ENCODE data around the gene ANKRD39. TPM values are rescaled to one million over a fixed set of nuclear protein-coding genes. Genes with fewer than 3 reads are reported as not detected.

Gene ANKRD39
- total and polyA plus RNA-seq, 9 of the 15 experiments (the other 6 are each of a cell fraction or from before 2014, with no cell fraction given) = 8.2 to 33.1 (median 23.8) TPM

DNA sequence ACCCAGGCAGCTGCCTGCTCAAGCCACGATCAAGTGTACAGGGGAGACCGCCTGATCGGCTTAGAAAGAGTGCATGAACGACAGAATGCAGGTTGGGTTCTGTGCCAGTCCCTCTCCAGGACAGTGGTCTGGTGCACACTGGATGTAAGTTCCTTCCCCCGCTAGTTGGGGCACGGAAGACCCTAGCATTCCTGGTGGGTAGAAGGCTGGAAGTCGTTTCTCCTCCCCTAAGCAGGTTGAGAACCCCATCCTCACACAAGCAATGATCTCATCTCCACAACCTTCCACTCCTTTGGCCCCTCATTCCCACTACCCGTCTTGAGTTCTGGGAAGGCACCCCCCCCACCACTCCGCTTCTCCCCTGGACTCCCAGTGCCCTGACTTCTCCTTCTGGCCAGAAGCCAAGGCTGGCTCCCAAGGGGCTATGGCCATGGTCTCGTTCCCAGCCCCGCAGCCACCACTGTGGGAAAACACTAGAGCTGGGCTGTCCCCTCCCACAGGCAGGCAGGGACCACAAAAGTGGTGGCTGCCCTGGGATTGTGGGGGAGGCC lies 1.4 kb upstream of the ANKRD39 start (continued):
- TF ChIP-seq, protein P1, sequence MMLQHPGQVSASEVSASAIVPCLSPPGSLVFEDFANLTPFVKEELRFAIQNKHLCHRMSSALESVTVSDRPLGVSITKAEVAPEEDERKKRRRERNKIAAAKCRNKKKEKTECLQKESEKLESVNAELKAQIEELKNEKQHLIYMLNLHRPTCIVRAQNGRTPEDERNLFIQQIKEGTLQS (IDR thresholded peaks at IDR 0.05) = peak; percentile 45
- TF ChIP-seq, protein P1 (CRISPR knock-in tag; conservative IDR thresholded peaks at IDR 0.05) = no peak
- TF ChIP-seq ZBTB17 (CRISPR knock-in tag; IDR thresholded peaks at IDR 0.05) (peak; percentile 42; the same call in 1 of the 2 replicates), POLR2B (IDR thresholded peaks at IDR 0.05; ENCODE audit: low read depth, partially characterized antibody) (peak; percentile 69), KDM5B (IDR thresholded peaks at IDR 0.05; ENCODE audit: insufficient replicate concordance, low read depth, low read length) (peak; percentile 30), MTA2 (IDR thresholded peaks at IDR 0.05; ENCODE audit: low read depth) (0 out of 2 replicates have a peak, but pooled peaks have one; percentile 15), ZSCAN32 (CRISPR knock-in tag; IDR thresholded peaks at IDR 0.05) (peak; percentile 44; the same call in 1 of the 2 replicates), POLR2A (conservative IDR thresholded peaks at IDR 0.05) (peak; percentile 66), ATF7 (IDR thresholded peaks at IDR 0.05) (peak; percentile 42; the same call in 1 of the 2 replicates)
- TF ChIP-seq, protein P2, sequence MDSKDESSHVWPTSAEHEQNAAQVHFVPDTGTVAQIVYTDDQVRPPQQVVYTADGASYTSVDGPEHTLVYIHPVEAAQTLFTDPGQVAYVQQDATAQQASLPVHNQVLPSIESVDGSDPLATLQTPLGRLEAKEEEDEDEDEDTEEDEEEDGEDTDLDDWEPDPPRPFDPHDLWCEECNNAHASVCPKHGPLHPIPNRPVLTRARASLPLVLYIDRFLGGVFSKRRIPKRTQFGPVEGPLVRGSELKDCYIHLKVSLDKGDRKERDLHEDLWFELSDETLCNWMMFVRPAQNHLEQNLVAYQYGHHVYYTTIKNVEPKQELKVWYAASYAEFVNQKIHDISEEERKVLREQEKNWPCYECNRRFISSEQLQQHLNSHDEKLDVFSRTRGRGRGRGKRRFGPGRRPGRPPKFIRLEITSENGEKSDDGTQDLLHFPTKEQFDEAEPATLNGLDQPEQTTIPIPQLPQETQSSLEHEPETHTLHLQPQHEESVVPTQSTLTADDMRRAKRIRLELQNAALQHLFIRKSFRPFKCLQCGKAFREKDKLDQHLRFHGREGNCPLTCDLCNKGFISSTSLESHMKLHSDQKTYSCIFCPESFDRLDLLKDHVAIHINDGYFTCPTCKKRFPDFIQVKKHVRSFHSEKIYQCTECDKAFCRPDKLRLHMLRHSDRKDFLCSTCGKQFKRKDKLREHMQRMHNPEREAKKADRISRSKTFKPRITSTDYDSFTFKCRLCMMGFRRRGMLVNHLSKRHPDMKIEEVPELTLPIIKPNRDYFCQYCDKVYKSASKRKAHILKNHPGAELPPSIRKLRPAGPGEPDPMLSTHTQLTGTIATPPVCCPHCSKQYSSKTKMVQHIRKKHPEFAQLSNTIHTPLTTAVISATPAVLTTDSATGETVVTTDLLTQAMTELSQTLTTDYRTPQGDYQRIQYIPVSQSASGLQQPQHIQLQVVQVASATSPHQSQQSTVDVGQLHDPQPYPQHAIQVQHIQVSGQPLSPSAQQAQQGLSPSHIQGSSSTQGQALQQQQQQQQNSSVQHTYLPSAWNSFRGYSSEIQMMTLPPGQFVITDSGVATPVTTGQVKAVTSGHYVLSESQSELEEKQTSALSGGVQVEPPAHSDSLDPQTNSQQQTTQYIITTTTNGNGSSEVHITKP (IDR thresholded peaks at IDR 0.05; ENCODE audit: partially characterized antibody) = peak; percentile 94

Measured in K562 (cell line).